ENCODE results near the gene CNN3.

DNA sequence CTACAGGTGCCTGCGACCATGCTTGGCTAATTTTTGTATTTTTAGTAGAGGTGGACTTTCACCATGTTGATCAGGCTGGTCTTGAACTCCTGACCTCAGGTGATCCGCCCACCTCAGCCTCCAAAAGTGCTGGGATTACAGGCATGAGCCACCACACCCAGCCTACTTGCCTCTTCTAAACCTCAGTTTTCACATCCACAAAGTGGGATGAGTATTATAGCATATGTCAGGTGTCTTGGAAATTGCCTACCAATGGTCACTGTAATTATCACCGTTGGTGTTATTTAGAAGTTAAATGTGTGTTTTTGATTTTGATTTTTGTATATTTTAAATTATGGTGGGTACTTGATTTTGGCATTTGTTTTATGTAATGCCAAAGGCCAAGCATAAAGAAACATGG lies 70.0 kb downstream of the CNN3 start:
- TF ChIP-seq, protein P1, sequence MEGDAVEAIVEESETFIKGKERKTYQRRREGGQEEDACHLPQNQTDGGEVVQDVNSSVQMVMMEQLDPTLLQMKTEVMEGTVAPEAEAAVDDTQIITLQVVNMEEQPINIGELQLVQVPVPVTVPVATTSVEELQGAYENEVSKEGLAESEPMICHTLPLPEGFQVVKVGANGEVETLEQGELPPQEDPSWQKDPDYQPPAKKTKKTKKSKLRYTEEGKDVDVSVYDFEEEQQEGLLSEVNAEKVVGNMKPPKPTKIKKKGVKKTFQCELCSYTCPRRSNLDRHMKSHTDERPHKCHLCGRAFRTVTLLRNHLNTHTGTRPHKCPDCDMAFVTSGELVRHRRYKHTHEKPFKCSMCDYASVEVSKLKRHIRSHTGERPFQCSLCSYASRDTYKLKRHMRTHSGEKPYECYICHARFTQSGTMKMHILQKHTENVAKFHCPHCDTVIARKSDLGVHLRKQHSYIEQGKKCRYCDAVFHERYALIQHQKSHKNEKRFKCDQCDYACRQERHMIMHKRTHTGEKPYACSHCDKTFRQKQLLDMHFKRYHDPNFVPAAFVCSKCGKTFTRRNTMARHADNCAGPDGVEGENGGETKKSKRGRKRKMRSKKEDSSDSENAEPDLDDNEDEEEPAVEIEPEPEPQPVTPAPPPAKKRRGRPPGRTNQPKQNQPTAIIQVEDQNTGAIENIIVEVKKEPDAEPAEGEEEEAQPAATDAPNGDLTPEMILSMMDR (IDR thresholded peaks at IDR 0.05; ENCODE audit: extremely low read depth in 1 of 2, insufficient read depth in 1 of 2, low read depth in 1 of 2, low read length in 2 of 2) = no peak
- TF ChIP-seq POLR2A (IDR thresholded peaks at IDR 0.05; ENCODE audit: low read depth, low read length) (no peak), POLR2AphosphoS5 (IDR thresholded peaks at IDR 0.05; ENCODE audit: insufficient read depth, low read depth, low read length) (no peak), EZH2 (IDR thresholded peaks at IDR 0.05; ENCODE audit: borderline replicate concordance, low read depth, low read length, severe bottlenecking) (no peak), MYC (IDR thresholded peaks at IDR 0.05; ENCODE audit: low read depth, low read length) (no peak), JUN (IDR thresholded peaks at IDR 0.05; ENCODE audit: borderline replicate concordance, insufficient read depth, insufficient read length, low read depth) (no peak)

Data from endothelial cell of umbilical vein (primary cell).